GM12865 (cell line): ENCODE results near the gene VKORC1.
"Not testable (repeated sequence)": the region's sequence is repeated elsewhere in the genome, so short reads cannot be mapped to it uniquely, and the experiment has no call there.

Source experiments
- DNase-seq: peaks from one replicate; pipeline ENCODE4 v3.0.0; 2010; ENCODE audit warnings: low read depth
- H3K4me3 ChIP-seq: 2 replicates; pipeline ENCODE4 v1.5.1; 2011; ENCODE audit warnings: mild to moderate bottlenecking, low read depth, low read length, control low read depth
- CTCF ChIP-seq: IDR thresholded peaks from 2 replicates; pipeline ENCODE4 v1.5.1; 2011; ENCODE audit warnings: low read length, control low read depth, low read depth, inconsistent platforms; ENCODE audit not compliant: insufficient read depth; ENCODE audit errors: missing control alignments

Gene VKORC1

GRCh38 chr16:31094424-31095120, at the start of gene VKORC1:
VKORC1 (minus strand) TSS chr16:31094797; CDS start chr16:31094729, 68 bp downstream.
- TF ChIP-seq CTCF: no peak
- H3K4me3 ChIP-seq: peak within 1 kb of the TSS; percentile 100
- DNase-seq: peak; percentile 97

- TF ChIP-seq CTCF: no peak
- H3K4me3 ChIP-seq: no peak overlapping the region
- DNase-seq: no peak
Observed at GRCh38 chr16:31143694-31144148, 49.1 kb upstream of the VKORC1 start.

GRCh38 chr16:31143011-31143693, 48.6 kb upstream of the VKORC1 start:
- no peak for DNase-seq
- H3K4me3 ChIP-seq: peak overlapping the region; percentile 50; the same call in 1 of the 2 replicates
- no peak for TF ChIP-seq CTCF

GRCh38 chr16:31142109-31143010, 47.8 kb upstream of the VKORC1 start:
- DNase-seq: peak; percentile 99
- peak; percentile 93 for TF ChIP-seq CTCF
- peak overlapping the region; percentile 50 for H3K4me3 ChIP-seq

GRCh38 chr16:31141489-31142108, 47.0 kb upstream of the VKORC1 start:
- H3K4me3 ChIP-seq: peak overlapping the region; percentile 44
- TF ChIP-seq CTCF: no peak
- no peak for DNase-seq

- DNase-seq, H3K4me3 ChIP-seq: not testable (repeated sequence)
Observed at GRCh38 chr16:31141071-31141469, 46.5 kb upstream of the VKORC1 start.
